H1 (cell line): ENCODE measurements around the gene PIANP. TPM values are rescaled to one million over a fixed set of nuclear protein-coding genes. Genes with fewer than 3 reads are reported as not detected.

Experiments
- HDAC2 ChIP-seq, 2 experiments: fragments of 300-600 bp in 1 of 2; sonication (generic) in 1 of 2; IDR thresholded peaks; 2 replicates each; pipeline ENCODE4 v1.6.1; 2011 to 2012; ENCODE audit warnings: low read depth in 2 of 2, low read length in 2 of 2, mild to moderate bottlenecking in 2 of 2, moderate library complexity in 2 of 2, borderline replicate concordance in 1 of 2, inconsistent platforms in 1 of 2
- KDM1A ChIP-seq: fragments of 200-600, 300-600 bp; sonication (generic); IDR thresholded peaks from 2 replicates; pipeline ENCODE4 v1.7.1; 2016; ENCODE audit warnings: mild to moderate bottlenecking, low read length, borderline replicate concordance
- SIN3A ChIP-seq, 2 experiments: IDR thresholded peaks in 1 of 2; conservative IDR thresholded peaks in 1 of 2; 2 replicates each; pipeline ENCODE4 v1.6.1; 2011 to 2012; ENCODE audit warnings: low read length in 2 of 2, improper control_type of control experiment in 1 of 2, low read depth in 1 of 2, mild to moderate bottlenecking in 1 of 2
- TBP ChIP-seq: IDR thresholded peaks from 2 replicates; pipeline ENCODE4 v1.6.1; 2011; ENCODE audit warnings: low read depth, low read length, improper control_type of control experiment
- TEAD4 ChIP-seq: IDR thresholded peaks from 2 replicates; pipeline ENCODE4 v1.6.1; 2012; ENCODE audit warnings: low read depth, low read length, inconsistent platforms, mixed read lengths
- YY1 ChIP-seq: IDR thresholded peaks from 2 replicates; pipeline ENCODE4 v1.6.1; 2011; ENCODE audit warnings: low read depth, mild to moderate bottlenecking, low read length
- polyA plus RNA-seq, 7 experiments: library from polyadenylated mRNA; depleted of rRNA in 3 of 7; stranded (reverse) in 5 of 7; unstranded in 2 of 7; fragments of >200 nt in 5 of 7; fragments of 200-250 nt in 2 of 7; gene quantifications; 1 replicate in 5 of 7; 2 replicates in 1 of 7; 4 replicates in 1 of 7; pipeline versions ENCODE4 v1.2.1 to v1.2.3, GENCODE V29; 2011 to 2013; ENCODE audit warnings: missing spikeins in 2 of 7, mixed read lengths in 2 of 7
- total RNA-seq: library from RNA; stranded (reverse); fragmentation: NEBNext Ultra II Directional; extraction: Animal tissue kit (Norgen Biotek cat#: 25700); gene quantifications from 2 replicates; pipeline ENCODE4 v1.2.1, GENCODE V29; 2021
- TF ChIP-seq, protein P1 (sequence below): IDR thresholded peaks from 2 replicates; pipeline ENCODE4 v1.6.1; 2012; ENCODE audit warnings: inconsistent platforms
- TF ChIP-seq, protein P2 (sequence below): IDR thresholded peaks from 2 replicates; pipeline ENCODE4 v1.6.1; 2011; ENCODE audit warnings: low read length, improper control_type of control experiment
- TF ChIP-seq, protein P3 (sequence below), 3 experiments: IDR thresholded peaks; 1 replicate in 2 of 3; 2 replicates in 1 of 3; pipeline versions ENCODE4 v1.5.1 to v1.6.1; 2011; ENCODE audit warnings: low read length in 3 of 3, mild to moderate bottlenecking in 3 of 3, inconsistent platforms in 2 of 3, low read depth in 1 of 3, moderate library complexity in 1 of 3; ENCODE audit not compliant: insufficient read depth in 1 of 3; ENCODE audit errors: control extremely low read depth in 1 of 3

PIANP gene
- total and polyA plus RNA-seq, 2 of the 8 experiments (the other 6 are each of a cell fraction or from before 2014, with no cell fraction given) = 6.3 to 9.8 TPM

DNA sequence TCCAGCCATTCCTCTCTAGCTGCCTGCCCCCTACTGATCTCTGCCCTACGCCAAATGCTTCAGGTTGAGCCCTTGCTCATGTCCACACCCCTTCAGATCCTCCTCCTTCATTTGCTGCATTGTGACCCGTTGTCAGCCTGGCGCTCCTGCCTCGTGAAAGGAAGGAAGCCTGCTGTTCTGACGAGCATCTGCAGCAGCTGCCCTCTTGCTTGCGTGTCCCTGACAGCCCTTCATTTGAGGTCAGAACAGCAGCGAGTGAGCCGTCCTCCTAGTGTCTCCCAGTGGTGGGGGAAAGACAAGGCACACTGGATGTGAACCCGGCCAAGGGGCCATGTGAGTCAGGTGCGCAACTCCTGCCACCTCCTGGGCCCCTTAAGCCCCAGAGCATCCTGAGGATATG, 3.0 kb upstream of the PIANP start (continued):
- TF ChIP-seq HDAC2 (IDR thresholded peaks at IDR 0.05; ENCODE audit: borderline replicate concordance in 1 of 2, low read depth in 2 of 2, low read length in 2 of 2) = no peak
- TF ChIP-seq, protein P1, sequence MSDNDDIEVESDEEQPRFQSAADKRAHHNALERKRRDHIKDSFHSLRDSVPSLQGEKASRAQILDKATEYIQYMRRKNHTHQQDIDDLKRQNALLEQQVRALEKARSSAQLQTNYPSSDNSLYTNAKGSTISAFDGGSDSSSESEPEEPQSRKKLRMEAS = peak; percentile 60
- TF ChIP-seq SIN3A (conservative IDR thresholded peaks at IDR 0.05 in 1 of 2, IDR thresholded peaks at IDR 0.05 in 1 of 2; ENCODE audit: low read depth in 1 of 2, low read length in 2 of 2) = peak in 1 of 2 experiments; percentile 86; a peak in 2 of 4 replicates
- TF ChIP-seq YY1 = no peak
- no peak for TF ChIP-seq TEAD4
- no peak for TF ChIP-seq KDM1A
- 0 out of 2 replicates have a peak, but pooled peaks have one; percentile 17 for TF ChIP-seq TBP
- TF ChIP-seq, protein P2, sequence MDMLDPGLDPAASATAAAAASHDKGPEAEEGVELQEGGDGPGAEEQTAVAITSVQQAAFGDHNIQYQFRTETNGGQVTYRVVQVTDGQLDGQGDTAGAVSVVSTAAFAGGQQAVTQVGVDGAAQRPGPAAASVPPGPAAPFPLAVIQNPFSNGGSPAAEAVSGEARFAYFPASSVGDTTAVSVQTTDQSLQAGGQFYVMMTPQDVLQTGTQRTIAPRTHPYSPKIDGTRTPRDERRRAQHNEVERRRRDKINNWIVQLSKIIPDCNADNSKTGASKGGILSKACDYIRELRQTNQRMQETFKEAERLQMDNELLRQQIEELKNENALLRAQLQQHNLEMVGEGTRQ = no peak
- TF ChIP-seq, protein P3, sequence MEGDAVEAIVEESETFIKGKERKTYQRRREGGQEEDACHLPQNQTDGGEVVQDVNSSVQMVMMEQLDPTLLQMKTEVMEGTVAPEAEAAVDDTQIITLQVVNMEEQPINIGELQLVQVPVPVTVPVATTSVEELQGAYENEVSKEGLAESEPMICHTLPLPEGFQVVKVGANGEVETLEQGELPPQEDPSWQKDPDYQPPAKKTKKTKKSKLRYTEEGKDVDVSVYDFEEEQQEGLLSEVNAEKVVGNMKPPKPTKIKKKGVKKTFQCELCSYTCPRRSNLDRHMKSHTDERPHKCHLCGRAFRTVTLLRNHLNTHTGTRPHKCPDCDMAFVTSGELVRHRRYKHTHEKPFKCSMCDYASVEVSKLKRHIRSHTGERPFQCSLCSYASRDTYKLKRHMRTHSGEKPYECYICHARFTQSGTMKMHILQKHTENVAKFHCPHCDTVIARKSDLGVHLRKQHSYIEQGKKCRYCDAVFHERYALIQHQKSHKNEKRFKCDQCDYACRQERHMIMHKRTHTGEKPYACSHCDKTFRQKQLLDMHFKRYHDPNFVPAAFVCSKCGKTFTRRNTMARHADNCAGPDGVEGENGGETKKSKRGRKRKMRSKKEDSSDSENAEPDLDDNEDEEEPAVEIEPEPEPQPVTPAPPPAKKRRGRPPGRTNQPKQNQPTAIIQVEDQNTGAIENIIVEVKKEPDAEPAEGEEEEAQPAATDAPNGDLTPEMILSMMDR (IDR thresholded peaks at IDR 0.05; ENCODE audit: control extremely low read depth in 1 of 3, insufficient read depth in 1 of 3, low read depth in 1 of 3, low read length in 3 of 3) = peak in 1 of 3 experiments; percentile 28; a peak in 1 of 4 replicates
